Keratinocyte (primary cell): ENCODE results near the gene CDC42EP5. TPM values are rescaled to one million over a fixed set of nuclear protein-coding genes. Genes with fewer than 3 reads are reported as not detected.
"Not testable (repeated sequence)": the region's sequence is repeated elsewhere in the genome, so short reads cannot be mapped to it uniquely, and the experiment has no call there.

ENCODE experiments used
- DNase-seq: peaks from one replicate; pipeline ENCODE4 v3.0.0-alpha.2; 2011; ENCODE audit warnings: low read depth, missing footprints, low spot score
- FAIRE-seq: peaks from 2 replicates; lab custom pipeline; 2011; peaks lifted over from hg19 to GRCh38; lab: Jason Lieb, UNC
- H2AFZ ChIP-seq: 2 replicates; pipeline ENCODE4 v1.6.0; 2012; ENCODE audit warnings: low read length, control low read depth, inconsistent platforms; ENCODE audit not compliant: control insufficient read depth
- H3K27ac ChIP-seq: 2 replicates; pipeline ENCODE4 v1.5.1; 2011; ENCODE audit warnings: low read length; ENCODE audit not compliant: control insufficient read depth, insufficient read depth
- H3K27me3 ChIP-seq: 3 replicates; pipeline ENCODE4 v1.6.0; 2011; ENCODE audit warnings: low read length; ENCODE audit not compliant: control insufficient read depth, insufficient read depth; ENCODE audit errors: extremely low read depth
- H3K36me3 ChIP-seq, 2 experiments: 2 replicates in 1 of 2; 3 replicates in 1 of 2; pipeline ENCODE4 v1.5.1; 2011; ENCODE audit warnings: low read length in 2 of 2, mild to moderate bottlenecking in 1 of 2; ENCODE audit not compliant: control insufficient read depth in 2 of 2, insufficient read depth in 2 of 2; ENCODE audit errors: extremely low read depth in 1 of 2
- H3K4me1 ChIP-seq: 3 replicates; pipeline ENCODE4 v1.5.1; 2011; ENCODE audit warnings: low read length; ENCODE audit not compliant: control insufficient read depth, insufficient read depth; ENCODE audit errors: extremely low read depth
- H3K4me2 ChIP-seq: 3 replicates; pipeline ENCODE4 v1.6.0; 2011; ENCODE audit warnings: low read depth, low read length; ENCODE audit not compliant: control insufficient read depth, insufficient read depth; ENCODE audit errors: extremely low read depth
- H3K4me3 ChIP-seq, 3 experiments: fragments of 200-600 bp in 1 of 3; sonication (generic) in 1 of 3; 2 replicates in 2 of 3; 3 replicates in 1 of 3; pipeline ENCODE4 v1.5.1; 2011 to 2016; ENCODE audit warnings: low read length in 3 of 3, mild to moderate bottlenecking in 3 of 3, control low read depth in 2 of 3, inconsistent platforms in 1 of 3, low read depth in 1 of 3, mixed read lengths in 1 of 3, mixed run types in 1 of 3, moderate library complexity in 1 of 3; ENCODE audit not compliant: control insufficient read depth in 2 of 3, insufficient read depth in 2 of 3; ENCODE audit errors: extremely low read depth in 1 of 3
- H3K79me2 ChIP-seq: 2 replicates; pipeline ENCODE4 v1.6.0; 2012; ENCODE audit warnings: low read length; ENCODE audit not compliant: control insufficient read depth, insufficient read depth
- H3K9ac ChIP-seq: 3 replicates; pipeline ENCODE4 v1.6.0; 2011; ENCODE audit warnings: low read length; ENCODE audit not compliant: control insufficient read depth, insufficient read depth; ENCODE audit errors: extremely low read depth
- H3K9me1 ChIP-seq: 3 replicates; pipeline ENCODE4 v1.6.0; 2011; ENCODE audit warnings: low read length; ENCODE audit not compliant: control insufficient read depth, insufficient read depth; ENCODE audit errors: extremely low read depth
- H3K9me3 ChIP-seq: 2 replicates; pipeline ENCODE4 v1.5.1; 2012; ENCODE audit warnings: low read depth, low read length; ENCODE audit not compliant: control insufficient read depth
- H4K20me1 ChIP-seq: 3 replicates; pipeline ENCODE4 v1.6.0; 2011; ENCODE audit warnings: low read length; ENCODE audit not compliant: control insufficient read depth, insufficient read depth; ENCODE audit errors: extremely low read depth
- CTCF ChIP-seq, 3 experiments: IDR thresholded peaks in 1 of 3; conservative IDR thresholded peaks in 1 of 3; optimal IDR thresholded peaks in 1 of 3; 2 replicates in 2 of 3; 3 replicates in 1 of 3; pipeline versions ENCODE3 to v1.5.1; 2011; ENCODE audit warnings: low read length in 3 of 3, mild to moderate bottlenecking in 3 of 3, moderate library complexity in 2 of 3, control low read depth in 1 of 3, inconsistent platforms in 1 of 3; ENCODE audit not compliant: insufficient read depth in 2 of 3; ENCODE audit errors: extremely low read depth in 1 of 3
- EZH2 ChIP-seq: IDR thresholded peaks from one replicate; pipeline ENCODE4 v1.6.1; 2012; ENCODE audit warnings: inconsistent platforms, mild to moderate bottlenecking, low read length, moderate library complexity
- dilution Hi-C: fragments of 300-500 bp; cut with MboI; formaldehyde crosslinking; loops from one replicate; pipeline ENCODE4 v1.7.0; 2020; ENCODE audit warnings: low sequenced_read_pairs; ENCODE audit not compliant: extremely low pct_ligation_motif_present
- polyA plus RNA-seq, 5 experiments: library from polyadenylated mRNA; depleted of rRNA in 3 of 5; stranded (reverse) in 3 of 5; stranded (forward) in 1 of 5; unstranded in 1 of 5; fragments of >200 nt; gene quantifications; 1 replicate in 1 of 5; 2 replicates in 3 of 5; 3 replicates in 1 of 5; pipeline versions ENCODE4 v1.2.1 to v1.2.3, GENCODE V29; 2011 to 2012; ENCODE audit warnings: missing spikeins in 2 of 5, low read depth in 1 of 5, low replicate concordance in 1 of 5

CDC42EP5 gene
- polyA plus RNA-seq, 1 donor (not counting 4 experiments of a cell fraction or from before 2014, with no cell fraction given) = 8.6 TPM

- no peak overlapping the region for H3K27ac ChIP-seq
- H3K4me2 ChIP-seq = no peak overlapping the region
- H3K4me1 ChIP-seq = no peaks in the 10 kb centered on the region
- no peaks in the 10 kb centered on the region for H3K36me3 ChIP-seq
- H4K20me1 ChIP-seq = no peaks in the 10 kb centered on the region
- H3K27me3 ChIP-seq = no peaks in the 10 kb centered on the region
- H3K4me3 ChIP-seq = no peak overlapping the region
- no peak for FAIRE-seq
- H3K9me3 ChIP-seq = peaks cover 5% of the 10 kb centered on the region
- no peaks in the 10 kb centered on the region for H3K9me1 ChIP-seq
- dilution Hi-C loops = no loop called here
- no peak overlapping the region for H2AFZ ChIP-seq
- TF ChIP-seq EZH2 (no peak), CTCF (optimal IDR thresholded peaks at IDR 0.05 in 1 of 3, IDR thresholded peaks at IDR 0.05 in 1 of 3, conservative IDR thresholded peaks at IDR 0.05 in 1 of 3; ENCODE audit: extremely low read depth in 1 of 3, insufficient read depth in 2 of 3, low read length in 3 of 3) (no peak)
- DNase-seq = no peak
- H3K9ac ChIP-seq = no peak overlapping the region
- no peaks in the 10 kb centered on the region for H3K79me2 ChIP-seq
Measured at GRCh38 chr19:54493967-54494585, 21.0 kb upstream of the CDC42EP5 start.

- not testable (repeated sequence) for DNase-seq, H3K27me3 ChIP-seq
Measured at GRCh38 chr19:54493056-54493455, 20.0 kb upstream of the CDC42EP5 start.

GRCh38 chr19:54492568-54492967 is 19.5 kb upstream of the CDC42EP5 start:
- TF ChIP-seq EZH2 (no peak), CTCF (optimal IDR thresholded peaks at IDR 0.05 in 1 of 3, IDR thresholded peaks at IDR 0.05 in 1 of 3, conservative IDR thresholded peaks at IDR 0.05 in 1 of 3; ENCODE audit: extremely low read depth in 1 of 3, insufficient read depth in 2 of 3, low read length in 3 of 3) (no peak)
- H2AFZ ChIP-seq = no peak overlapping the region
- dilution Hi-C loops = no loop called here
- FAIRE-seq (no peak), DNase-seq (no peak)
- peaks cover 5% of the 10 kb centered on the region for H3K9me3 ChIP-seq
- H3K4me3 ChIP-seq = no peak overlapping the region
- H3K27me3 ChIP-seq = no peaks in the 10 kb centered on the region
- no peak overlapping the region for H3K4me2 ChIP-seq
- H3K27ac ChIP-seq = no peak overlapping the region
- no peaks in the 10 kb centered on the region for H3K4me1 ChIP-seq
- H3K79me2 ChIP-seq = no peaks in the 10 kb centered on the region
- H4K20me1 ChIP-seq = no peaks in the 10 kb centered on the region
- H3K36me3 ChIP-seq = no peaks in the 10 kb centered on the region
- H3K9ac ChIP-seq = no peak overlapping the region
- H3K9me1 ChIP-seq = no peaks in the 10 kb centered on the region

More at GRCh38 chr19:54493056-54493455, 20.0 kb upstream of the CDC42EP5 start:
- H2AFZ ChIP-seq, H3K4me1 ChIP-seq, H3K36me3 ChIP-seq, H3K9me3 ChIP-seq, dilution Hi-C loops, H4K20me1 ChIP-seq, FAIRE-seq, H3K79me2 ChIP-seq, H3K4me2 ChIP-seq, H3K4me3 ChIP-seq, H3K27ac ChIP-seq, H3K9me1 ChIP-seq, H3K9ac ChIP-seq: not testable (repeated sequence)
